GM12864 (cell line): Measurements from ENCODE around the gene KCNN4.
"Not testable (repeated sequence)": the region's sequence is repeated elsewhere in the genome, so short reads cannot be mapped to it uniquely, and the experiment has no call there.

Experiments
- DNase-seq: peaks from one replicate; pipeline ENCODE4 v3.0.0-alpha.2; 2011; ENCODE audit warnings: low read depth
- H3K4me3 ChIP-seq: 2 replicates; pipeline ENCODE4 v1.5.1; 2011; ENCODE audit warnings: mild to moderate bottlenecking, low read depth, low read length, control low read depth
- CTCF ChIP-seq: IDR thresholded peaks from 2 replicates; pipeline ENCODE4 v1.5.1; 2011; ENCODE audit warnings: low read depth, mild to moderate bottlenecking, moderate library complexity, low read length, control low read depth, inconsistent platforms; ENCODE audit errors: missing control alignments

KCNN4 gene

DNA sequence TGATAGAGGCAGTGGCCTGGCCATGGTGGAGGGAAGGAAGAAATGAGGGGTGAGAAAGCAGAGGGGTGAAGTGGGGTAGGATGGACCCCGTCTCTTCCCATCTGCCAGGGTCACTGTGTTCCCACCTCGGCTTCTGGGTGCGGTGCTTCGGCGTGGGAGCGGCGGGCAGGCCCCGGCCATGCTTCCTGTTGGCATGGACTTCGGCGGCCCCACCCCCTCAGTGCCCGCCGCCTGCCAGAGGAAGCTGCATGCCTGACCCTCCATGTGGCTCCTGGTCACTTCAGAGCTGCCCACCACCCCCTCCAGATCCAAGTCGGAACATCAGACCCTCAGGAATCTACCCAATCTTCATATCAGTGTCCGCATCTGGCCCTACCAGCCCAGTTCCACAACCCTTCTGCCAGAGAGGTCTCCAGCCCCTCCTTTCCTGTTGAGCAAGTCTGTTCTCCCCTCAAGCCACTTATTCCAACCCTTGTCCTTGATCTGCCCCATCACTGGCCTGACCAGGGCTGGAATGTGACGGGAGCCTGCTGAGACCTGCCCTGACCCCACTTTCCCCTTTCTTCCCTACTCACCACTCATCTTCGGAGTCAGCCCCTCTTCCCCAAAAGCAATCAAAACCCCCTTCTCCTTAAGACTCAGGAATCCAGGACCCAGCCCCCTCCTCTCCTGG lies 1.5 kb downstream of the KCNN4 start:
- DNase-seq: no peak
- no peak for TF ChIP-seq CTCF
- H3K4me3 ChIP-seq: peak overlapping the region; percentile 84

DNA sequence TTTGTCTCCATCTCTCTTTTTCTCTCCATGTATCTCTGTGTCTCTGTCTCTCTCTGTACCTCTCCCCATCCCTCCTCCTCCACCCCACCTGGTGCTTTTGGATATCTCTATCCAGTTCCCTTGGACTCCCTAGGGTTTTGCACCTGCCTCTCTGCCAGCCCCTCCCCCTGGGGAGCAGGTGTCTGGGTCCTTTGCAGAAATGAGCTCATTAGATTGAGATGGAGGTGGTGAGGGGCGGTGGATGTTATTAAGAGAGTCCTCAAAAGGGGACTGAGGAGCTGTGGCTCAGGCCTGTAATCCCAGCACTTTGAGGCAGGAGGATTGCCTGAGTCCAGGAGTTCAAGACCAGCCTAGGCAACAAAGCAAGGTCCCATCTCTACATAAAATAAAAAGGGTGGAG lies 2.1 kb downstream of the KCNN4 start:
- no peak for TF ChIP-seq CTCF
- H3K4me3 ChIP-seq: peak overlapping the region; percentile 84
- no peak for DNase-seq

DNA sequence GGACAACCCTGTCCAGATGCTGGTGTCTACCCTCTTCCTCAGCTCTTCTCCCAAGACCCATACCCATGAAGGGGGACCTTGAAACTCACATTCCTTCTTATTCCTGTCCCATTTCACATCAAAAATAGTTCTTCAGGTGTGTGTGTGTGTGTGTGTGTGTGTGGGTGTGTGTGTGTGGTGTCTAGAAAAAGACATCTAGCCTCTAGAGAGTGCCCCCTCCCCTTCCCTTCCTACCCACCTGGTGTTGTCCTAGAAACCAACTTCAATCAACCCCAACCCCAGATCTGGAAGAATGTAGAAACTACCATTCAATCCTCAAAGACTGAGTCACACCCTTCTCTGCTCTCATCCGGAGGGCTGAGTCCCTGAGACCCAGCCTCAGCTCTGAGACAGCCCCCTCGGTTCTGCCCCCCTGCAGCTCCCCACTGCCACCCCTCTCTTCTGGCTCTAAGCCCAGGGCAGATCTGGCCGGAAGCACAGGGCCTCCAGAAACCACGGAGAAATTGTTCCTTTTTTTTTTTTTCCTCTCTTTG lies 3.5 kb downstream of the KCNN4 start:
- DNase-seq: no peak
- TF ChIP-seq CTCF: no peak
- H3K4me3 ChIP-seq: peak overlapping the region; percentile 54

- no peak for DNase-seq
- TF ChIP-seq CTCF: no peak
- H3K4me3 ChIP-seq: peak overlapping the region; percentile 54
These were observed 4.5 kb downstream of the KCNN4 start for GRCh38 chr19:43776286-43776685.

GRCh38 chr19:43775299-43775890 lies 5.4 kb downstream of the KCNN4 start:
- H3K4me3 ChIP-seq: no peak overlapping the region
- DNase-seq: no peak
- no peak for TF ChIP-seq CTCF

DNA sequence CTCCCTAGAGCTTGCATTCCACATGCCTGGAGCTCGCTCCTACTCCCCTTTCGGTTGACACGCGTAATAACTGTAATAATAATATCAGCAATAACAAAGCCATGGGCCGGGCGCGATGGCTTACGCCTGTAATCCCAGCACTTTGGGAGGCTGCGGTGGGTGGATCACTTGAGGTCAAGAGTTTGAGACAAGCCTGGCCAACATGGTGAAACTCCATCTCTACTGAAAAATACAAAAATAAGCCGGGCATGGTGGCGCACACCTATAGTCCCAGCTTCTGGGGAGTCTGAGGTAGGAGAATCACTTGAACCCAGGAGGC lies 5.9 kb downstream of the KCNN4 start:
- DNase-seq, H3K4me3 ChIP-seq: not testable (repeated sequence)

GRCh38 chr19:43774103-43774939 lies 6.5 kb downstream of the KCNN4 start:
- no peak for TF ChIP-seq CTCF
- H3K4me3 ChIP-seq: no peak overlapping the region

More at GRCh38 chr19:43774103-43774939, 6.5 kb downstream of the KCNN4 start:
- no peak for DNase-seq
